ENCODE results near the gene GTF3C1. TPM values are rescaled to one million over a fixed set of nuclear protein-coding genes. Genes with fewer than 3 reads are reported as not detected.

The GTF3C1 gene
- total and polyA plus RNA-seq, 2 of the 8 experiments (the other 6 are each of a cell fraction or from before 2014, with no cell fraction given) = 89.3 to 126 TPM

- no peak overlapping the region for H2BK12ac ChIP-seq (ENCODE audit: low read depth, low read length)
- DNase-seq (ENCODE audit: low read depth in 1 of 2, low spot score in 2 of 2) (no peak), FAIRE-seq (no peak)
- no peak overlapping the region for H2AFZ ChIP-seq (ENCODE audit: low read length)
- no peak overlapping the region for H2BK120ac ChIP-seq (replicated peaks; ENCODE audit: low read depth, low read length)
- H3K36me3 ChIP-seq (ENCODE audit: control insufficient read depth in 2 of 4, insufficient read depth in 4 of 4, low read length in 3 of 4) = peaks cover 37 to 78% (median 66%) of the 10 kb centered on the region in 4 experiments
- H4K8ac ChIP-seq (ENCODE audit: extremely low read depth, insufficient read depth, low read length) = no peak overlapping the region
- no peak overlapping the region for H3K18ac ChIP-seq (ENCODE audit: extremely low read depth, low read length)
- H3K4me2 ChIP-seq (ENCODE audit: insufficient read depth in 1 of 2, low read depth in 2 of 2, low read length in 2 of 2) = no peak overlapping the region
- H3K14ac ChIP-seq (ENCODE audit: insufficient read length) = no peak overlapping the region
- H3K23ac ChIP-seq (ENCODE audit: insufficient read length) = no peak overlapping the region
- H3K9me3 ChIP-seq (ENCODE audit: insufficient read depth in 2 of 2, low read depth in 1 of 2, low read length in 1 of 2) = no peaks in the 10 kb centered on the region
- H2AK5ac ChIP-seq (ENCODE audit: low read depth, low read length) = no peak overlapping the region
- H2BK5ac ChIP-seq (ENCODE audit: low read depth, low read length) = no peak overlapping the region
- peaks cover 2 to 11% of the 10 kb centered on the region in 2 experiments for H4K20me1 ChIP-seq (replicated peaks in 1 of 2; ENCODE audit: control insufficient read depth in 1 of 2, insufficient read depth in 2 of 2, low read length in 2 of 2)
- no peak overlapping the region for H3K56ac ChIP-seq (replicated peaks; ENCODE audit: insufficient read length, low read depth, low read length)
- no peaks in the 10 kb centered on the region for H3K79me1 ChIP-seq (ENCODE audit: low read depth, low read length)
- no peaks in the 10 kb centered on the region for H3K4me1 ChIP-seq (replicated peaks in 1 of 4; ENCODE audit: control insufficient read depth in 3 of 4, insufficient read depth in 4 of 4, low read length in 3 of 4)
- H3K79me2 ChIP-seq (ENCODE audit: control insufficient read depth in 1 of 2, insufficient read depth in 2 of 2, low read length in 2 of 2) = no peaks in the 10 kb centered on the region
- 97% methylated on average over 13 of the region's 13 CpGs; no CpG with 5 or more reads in 1 of the 2 experiments for WGBS, 2 experiments (ENCODE audit: extremely low coverage in 1 of 2, insufficient coverage in 1 of 2, insufficient read length in 1 of 2, insufficient replicate concordance in 2 of 2, low coverage in 1 of 2, low lambda C conversion rate in 2 of 2, missing lambda C conversion rate in 1 of 2)
- no peak overlapping the region for H3K4me3 ChIP-seq (ENCODE audit: extremely low read depth in 1 of 4, insufficient read depth in 2 of 4, low read depth in 3 of 4, low read length in 4 of 4)
- POLR2A ChIA-PET (ENCODE audit: partially characterized antibody) = interaction anchor here (1.1 kb wide), 1 partner anchor 41 kb away, joined by 4 read pairs; no protein-coding TSS in a partner anchor
- no peaks in the 10 kb centered on the region for H3K23me2 ChIP-seq (ENCODE audit: low read depth, low read length)
- no peak overlapping the region for H3K27ac ChIP-seq (ENCODE audit: low read depth, low read length)
- no peak overlapping the region for H2BK15ac ChIP-seq (ENCODE audit: low read length)
- CTCF ChIA-PET (ENCODE audit: partially characterized antibody) = interaction anchor here (0.5 to 1.2 kb wide), 2 partner anchors 21 to 167 kb away, joined by 4 to 5 read pairs; no protein-coding TSS in a partner anchor
- H3K4ac ChIP-seq (replicated peaks; ENCODE audit: insufficient read length, low read depth, low read length) = no peak overlapping the region
- no peak overlapping the region for H3K9ac ChIP-seq (replicated peaks in 1 of 4; ENCODE audit: extremely low read depth in 1 of 4, low read depth in 3 of 4, low read length in 3 of 4)
- no peak overlapping the region for H2BK20ac ChIP-seq (ENCODE audit: low read length)
- H4K5ac ChIP-seq (ENCODE audit: insufficient read length, low read depth, low read length) = no peak overlapping the region
- H3K27me3 ChIP-seq (replicated peaks in 1 of 4; ENCODE audit: control insufficient read depth in 3 of 4, extremely low read depth in 1 of 4, insufficient read depth in 3 of 4, low read length in 3 of 4) = no peaks in the 10 kb centered on the region
- TF ChIP-seq RXRA (IDR thresholded peaks at IDR 0.05; ENCODE audit: insufficient read depth, low read depth, low read length) (no peak), RAD21 (IDR thresholded peaks at IDR 0.05 in 1 of 2, conservative IDR thresholded peaks at IDR 0.05 in 1 of 2; ENCODE audit: low read depth in 2 of 2, low read length in 2 of 2) (no peak)
- no peak overlapping the region for H4K91ac ChIP-seq (replicated peaks; ENCODE audit: insufficient read length, low read length)
Observed at GRCh38 chr16:27495191-27495590, 54.5 kb downstream of the GTF3C1 start.
